Measurements from ENCODE around the gene FAIM2.

The FAIM2 gene

DNA sequence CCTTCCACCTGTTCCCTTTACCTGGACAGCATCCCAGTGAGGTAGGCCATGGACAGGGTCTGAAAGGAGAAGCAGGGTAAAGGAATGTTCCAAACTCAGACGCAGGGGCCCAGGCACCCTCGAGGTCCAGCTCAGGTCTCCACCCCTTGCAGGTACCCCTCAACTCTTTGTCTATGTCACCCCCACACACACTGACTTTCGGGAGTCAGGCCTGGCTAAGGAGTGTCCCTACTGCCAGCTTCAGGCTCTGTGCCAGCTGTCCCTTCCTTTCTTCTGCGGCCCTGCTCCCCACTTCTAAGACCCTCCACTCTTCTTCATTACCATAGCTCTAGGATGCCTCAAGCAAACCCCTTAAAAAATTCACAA is 13.6 kb downstream of the FAIM2 start:
- 93% methylated on average over 4 of the region's 4 CpGs for WGBS (ENCODE audit: insufficient coverage)

DNA sequence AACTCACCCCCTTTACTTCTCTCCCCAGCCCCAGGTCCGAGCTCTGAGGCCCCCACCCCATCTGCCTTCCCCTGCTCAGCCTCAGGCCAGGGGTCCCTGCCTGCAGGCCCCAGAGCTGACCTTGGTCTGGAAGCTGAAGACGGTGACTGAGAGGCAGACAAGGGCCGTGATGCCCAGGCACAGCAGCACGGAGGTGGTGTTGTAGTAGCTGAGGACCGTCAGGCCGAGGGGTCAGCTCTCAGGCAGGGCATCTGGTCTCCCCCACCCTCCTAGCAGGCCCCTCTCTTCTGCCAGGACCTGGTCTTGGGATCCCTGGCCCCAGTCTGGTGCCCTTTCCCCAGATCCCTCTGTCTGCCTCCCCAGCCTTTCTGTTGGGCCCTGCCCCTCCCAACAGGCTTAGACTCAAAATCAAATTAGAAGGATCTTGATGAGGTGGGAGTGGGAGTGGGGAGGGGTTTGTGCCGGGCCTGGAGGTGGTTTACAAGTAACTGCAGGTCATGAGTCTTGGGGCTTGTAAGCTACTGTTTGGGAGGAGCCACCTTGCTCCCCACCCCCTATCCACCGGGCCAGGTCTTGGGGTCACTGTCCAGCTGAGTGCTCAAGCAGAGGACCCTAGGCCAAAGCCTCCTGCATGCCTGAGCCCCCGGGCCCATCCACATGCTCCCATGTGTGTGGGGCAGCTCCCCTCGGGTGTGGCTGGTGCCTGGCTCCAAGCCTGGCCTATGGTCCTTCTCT is 14.2 kb downstream of the FAIM2 start:
- peaks cover 0 to 3% (median 1%) of the 10 kb centered on the region in 4 experiments for H3K4me1 ChIP-seq (ENCODE audit: control extremely low read depth in 1 of 4, control insufficient read depth in 4 of 4, insufficient read depth in 4 of 4, low read length in 3 of 4)
- no peak overlapping the region for H3K4me3 ChIP-seq (ENCODE audit: control insufficient read depth in 1 of 7, extremely low read depth in 1 of 7, insufficient read depth in 4 of 7, low read depth in 2 of 7, low read length in 6 of 7)
- POLR2A ChIA-PET: no interaction called here
- H3K27ac ChIP-seq (ENCODE audit: insufficient read depth in 1 of 2, low read depth in 1 of 2, low read length in 2 of 2, poor library complexity in 1 of 2, severe bottlenecking in 2 of 2): no peak overlapping the region
- H3K27me3 ChIP-seq (replicated peaks in 2 of 5; ENCODE audit: control insufficient read depth in 4 of 5, insufficient read depth in 5 of 5, low read length in 4 of 5): peaks cover 0 to 24% (median 7%) of the 10 kb centered on the region in 5 experiments
- WGBS (ENCODE audit: insufficient coverage): 100% methylated on average over 6 of the region's 10 CpGs
- DNase-seq: no peak
- CTCF ChIA-PET: interaction anchor here (1.2 to 1.5 kb wide), 2 partner anchors 12 to 56 kb away, joined by 3 to 4 read pairs; no protein-coding TSS in a partner anchor
- H3K36me3 ChIP-seq (ENCODE audit: control insufficient read depth in 4 of 4, insufficient read depth in 4 of 4, low read length in 3 of 4): no peaks in the 10 kb centered on the region
- no peaks in the 10 kb centered on the region for H3K9me3 ChIP-seq (ENCODE audit: control extremely low read depth in 1 of 5, control insufficient read depth in 4 of 5, insufficient read depth in 2 of 5, low read depth in 1 of 5, low read length in 4 of 5)

More for the DNA sequence above, 13.6 kb downstream of the FAIM2 start:
- Histone ChIP-seq H3K27me3 (replicated peaks in 2 of 5; ENCODE audit: control insufficient read depth in 4 of 5, insufficient read depth in 5 of 5, low read length in 4 of 5) (peaks cover 0 to 21% (median 4%) of the 10 kb centered on the region in 5 experiments), H3K36me3 (ENCODE audit: control insufficient read depth in 4 of 4, insufficient read depth in 4 of 4, low read length in 3 of 4) (no peaks in the 10 kb centered on the region), H3K27ac (ENCODE audit: insufficient read depth in 1 of 2, low read depth in 1 of 2, low read length in 2 of 2, poor library complexity in 1 of 2, severe bottlenecking in 2 of 2) (no peak overlapping the region), H3K4me1 (ENCODE audit: control extremely low read depth in 1 of 4, control insufficient read depth in 4 of 4, insufficient read depth in 4 of 4, low read length in 3 of 4) (peaks cover 0 to 6% (median 2%) of the 10 kb centered on the region in 4 experiments), H3K9me3 (ENCODE audit: control extremely low read depth in 1 of 5, control insufficient read depth in 4 of 5, insufficient read depth in 2 of 5, low read depth in 1 of 5, low read length in 4 of 5) (no peaks in the 10 kb centered on the region), H3K4me3 (ENCODE audit: control insufficient read depth in 1 of 7, extremely low read depth in 1 of 7, insufficient read depth in 4 of 7, low read depth in 2 of 7, low read length in 6 of 7) (no peak overlapping the region)
- POLR2A ChIA-PET: no interaction called here
- CTCF ChIA-PET: interaction anchor here (0.8 to 1.5 kb wide), 3 partner anchors 11 to 112 kb away, joined by 3 to 4 read pairs (median 3); no protein-coding TSS in a partner anchor
- no peak for DNase-seq

DNA sequence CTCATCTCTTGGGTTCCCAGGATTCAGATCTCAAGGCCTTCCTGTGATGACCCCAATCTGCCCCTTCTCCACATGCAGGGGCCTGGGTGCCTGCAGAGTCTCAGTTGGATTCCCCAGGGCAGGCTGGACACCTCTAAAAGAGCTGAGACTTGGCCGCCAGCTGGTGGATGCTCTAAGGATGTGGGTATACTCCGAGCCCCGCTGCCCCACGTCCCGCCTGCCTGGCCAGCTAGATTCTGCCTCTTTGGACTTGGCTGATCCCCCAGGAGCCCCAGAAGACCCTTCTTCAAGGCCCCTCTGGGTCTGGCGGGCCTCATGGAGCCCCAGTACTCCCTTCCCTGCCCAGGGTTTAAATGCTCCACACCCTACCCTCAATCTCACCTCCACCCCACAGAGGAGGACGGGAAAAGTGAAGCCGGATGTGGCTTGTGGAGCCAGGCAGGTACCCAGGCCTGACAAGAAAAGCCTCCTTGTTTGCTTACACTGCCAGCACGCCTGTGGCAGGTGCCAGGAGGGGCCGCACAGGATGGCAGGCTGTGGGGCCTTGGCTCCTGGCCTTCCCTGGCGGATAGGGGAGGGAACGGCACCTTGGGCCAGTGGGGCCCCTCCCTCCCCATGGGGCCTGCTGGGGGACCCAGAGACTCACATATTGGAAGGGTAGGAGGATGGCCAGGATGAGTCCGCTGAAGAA is 15.1 kb downstream of the FAIM2 start:
- DNase-seq: no peak
- no peaks in the 10 kb centered on the region for H3K9me3 ChIP-seq (ENCODE audit: control extremely low read depth in 1 of 5, control insufficient read depth in 4 of 5, insufficient read depth in 2 of 5, low read depth in 1 of 5, low read length in 4 of 5)
- ChIA-PET POLR2A (no interaction called here), CTCF (interaction anchor here (1.0 kb wide), 1 partner anchor 19 kb away, joined by 3 read pairs; no protein-coding TSS in a partner anchor)
- H3K4me1 ChIP-seq (ENCODE audit: control extremely low read depth in 1 of 4, control insufficient read depth in 4 of 4, insufficient read depth in 4 of 4, low read length in 3 of 4): no peaks in the 10 kb centered on the region
- H3K36me3 ChIP-seq (ENCODE audit: control insufficient read depth in 4 of 4, insufficient read depth in 4 of 4, low read length in 3 of 4): no peaks in the 10 kb centered on the region
- H3K27me3 ChIP-seq (replicated peaks in 2 of 5; ENCODE audit: control insufficient read depth in 4 of 5, insufficient read depth in 5 of 5, low read length in 4 of 5): peaks cover 0 to 26% (median 11%) of the 10 kb centered on the region in 5 experiments
- no peak overlapping the region for H3K4me3 ChIP-seq (ENCODE audit: control insufficient read depth in 1 of 7, extremely low read depth in 1 of 7, insufficient read depth in 4 of 7, low read depth in 2 of 7, low read length in 6 of 7)
- WGBS (ENCODE audit: insufficient coverage): 97% methylated on average over 11 of the region's 13 CpGs
- no peak overlapping the region for H3K27ac ChIP-seq (ENCODE audit: insufficient read depth in 1 of 2, low read depth in 1 of 2, low read length in 2 of 2, poor library complexity in 1 of 2, severe bottlenecking in 2 of 2)

DNA sequence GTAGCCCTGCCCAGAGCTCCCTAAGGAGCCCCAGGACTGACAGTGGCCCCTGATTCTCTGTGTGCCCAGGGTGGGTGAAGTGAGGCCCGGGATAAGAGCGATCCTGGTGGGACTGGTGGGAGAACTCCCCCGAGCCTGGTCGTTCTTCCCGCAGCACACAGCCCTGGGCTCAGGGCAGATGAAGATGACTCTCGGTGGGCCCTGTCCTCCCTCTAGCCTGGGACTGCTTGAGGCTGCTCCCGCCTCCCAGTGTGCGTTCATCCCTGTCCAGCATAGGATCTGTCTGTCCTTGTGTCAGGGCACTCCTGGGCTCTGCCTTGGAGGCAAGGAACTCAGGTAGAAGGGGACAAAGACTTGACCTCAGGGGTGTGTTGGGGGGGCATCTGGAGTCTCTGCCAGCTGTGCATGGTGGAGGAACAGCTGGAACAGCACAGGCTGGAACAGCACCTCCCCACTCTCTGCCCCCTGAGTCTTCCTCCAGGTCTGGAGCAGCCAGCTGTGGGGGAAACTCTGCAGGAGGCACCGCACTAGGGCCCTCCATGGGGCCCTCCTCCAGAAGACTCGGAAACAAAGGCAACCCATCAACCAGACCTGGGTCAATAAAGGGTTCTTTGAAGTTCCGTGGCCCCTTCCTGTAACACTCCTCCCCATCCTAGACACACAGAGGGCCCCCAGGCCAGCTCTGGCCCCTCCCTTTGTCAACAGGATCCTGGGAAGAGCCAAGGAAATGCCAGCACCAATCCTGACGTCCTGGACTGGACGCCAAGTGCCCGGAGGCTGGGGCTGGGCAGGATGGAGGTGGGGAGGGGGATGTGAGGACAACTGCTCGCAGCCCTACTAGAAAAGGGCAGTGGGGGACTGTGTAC is 15.9 kb downstream of the FAIM2 start:
- no peak overlapping the region for H3K27ac ChIP-seq (ENCODE audit: insufficient read depth in 1 of 2, low read depth in 1 of 2, low read length in 2 of 2, poor library complexity in 1 of 2, severe bottlenecking in 2 of 2)
- DNase-seq: no peak
- POLR2A ChIA-PET: no interaction called here
- CTCF ChIA-PET: interaction anchor here (1.0 kb wide), 1 partner anchor 19 kb away, joined by 3 read pairs; no protein-coding TSS in a partner anchor
- no peaks in the 10 kb centered on the region for H3K4me1 ChIP-seq (ENCODE audit: control extremely low read depth in 1 of 4, control insufficient read depth in 4 of 4, insufficient read depth in 4 of 4, low read length in 3 of 4)
- peaks cover 0 to 27% (median 13%) of the 10 kb centered on the region in 5 experiments for H3K27me3 ChIP-seq (replicated peaks in 2 of 5; ENCODE audit: control insufficient read depth in 4 of 5, insufficient read depth in 5 of 5, low read length in 4 of 5)
- H3K9me3 ChIP-seq (ENCODE audit: control extremely low read depth in 1 of 5, control insufficient read depth in 4 of 5, insufficient read depth in 2 of 5, low read depth in 1 of 5, low read length in 4 of 5): no peaks in the 10 kb centered on the region
- 89% methylated on average over 6 of the region's 15 CpGs for WGBS (ENCODE audit: insufficient coverage)
- no peaks in the 10 kb centered on the region for H3K36me3 ChIP-seq (ENCODE audit: control insufficient read depth in 4 of 4, insufficient read depth in 4 of 4, low read length in 3 of 4)
- no peak overlapping the region for H3K4me3 ChIP-seq (ENCODE audit: control insufficient read depth in 1 of 7, extremely low read depth in 1 of 7, insufficient read depth in 4 of 7, low read depth in 2 of 7, low read length in 6 of 7)

DNA sequence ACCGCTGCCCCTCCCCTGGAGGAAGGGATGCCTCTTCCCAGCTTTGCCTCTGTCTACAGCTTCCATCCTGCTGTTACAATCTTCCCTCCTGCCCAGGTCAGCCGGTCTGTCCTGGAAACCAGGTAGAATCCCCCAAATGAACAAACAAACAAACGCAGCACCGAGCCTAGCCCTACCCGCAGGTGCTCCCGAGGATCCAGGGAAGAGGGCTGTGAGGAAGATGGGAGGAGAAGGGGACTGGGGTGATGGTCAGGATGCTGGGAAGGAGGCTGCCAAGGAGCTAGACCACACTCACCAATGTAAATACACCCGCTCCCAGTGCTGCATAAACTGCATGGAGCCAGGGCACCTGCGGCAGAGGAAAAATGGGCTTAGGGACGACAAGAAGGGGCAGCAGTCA is 16.6 kb downstream of the FAIM2 start:
- Histone ChIP-seq H3K27me3 (replicated peaks in 2 of 5; ENCODE audit: control insufficient read depth in 4 of 5, insufficient read depth in 5 of 5, low read length in 4 of 5) (peaks cover 0 to 29% (median 14%) of the 10 kb centered on the region in 5 experiments), H3K36me3 (ENCODE audit: control insufficient read depth in 4 of 4, insufficient read depth in 4 of 4, low read length in 3 of 4) (no peaks in the 10 kb centered on the region), H3K4me1 (ENCODE audit: control extremely low read depth in 1 of 4, control insufficient read depth in 4 of 4, insufficient read depth in 4 of 4, low read length in 3 of 4) (no peaks in the 10 kb centered on the region), H3K27ac (ENCODE audit: insufficient read depth in 1 of 2, low read depth in 1 of 2, low read length in 2 of 2, poor library complexity in 1 of 2, severe bottlenecking in 2 of 2) (no peak overlapping the region), H3K9me3 (ENCODE audit: control extremely low read depth in 1 of 5, control insufficient read depth in 4 of 5, insufficient read depth in 2 of 5, low read depth in 1 of 5, low read length in 4 of 5) (no peaks in the 10 kb centered on the region), H3K4me3 (ENCODE audit: control insufficient read depth in 1 of 7, extremely low read depth in 1 of 7, insufficient read depth in 4 of 7, low read depth in 2 of 7, low read length in 6 of 7) (no peak overlapping the region)
- WGBS (ENCODE audit: insufficient coverage): 100% methylated on average over 4 of the region's 9 CpGs
- CTCF ChIA-PET: no interaction called here
- POLR2A ChIA-PET: no interaction called here
- DNase-seq: no peak

DNA sequence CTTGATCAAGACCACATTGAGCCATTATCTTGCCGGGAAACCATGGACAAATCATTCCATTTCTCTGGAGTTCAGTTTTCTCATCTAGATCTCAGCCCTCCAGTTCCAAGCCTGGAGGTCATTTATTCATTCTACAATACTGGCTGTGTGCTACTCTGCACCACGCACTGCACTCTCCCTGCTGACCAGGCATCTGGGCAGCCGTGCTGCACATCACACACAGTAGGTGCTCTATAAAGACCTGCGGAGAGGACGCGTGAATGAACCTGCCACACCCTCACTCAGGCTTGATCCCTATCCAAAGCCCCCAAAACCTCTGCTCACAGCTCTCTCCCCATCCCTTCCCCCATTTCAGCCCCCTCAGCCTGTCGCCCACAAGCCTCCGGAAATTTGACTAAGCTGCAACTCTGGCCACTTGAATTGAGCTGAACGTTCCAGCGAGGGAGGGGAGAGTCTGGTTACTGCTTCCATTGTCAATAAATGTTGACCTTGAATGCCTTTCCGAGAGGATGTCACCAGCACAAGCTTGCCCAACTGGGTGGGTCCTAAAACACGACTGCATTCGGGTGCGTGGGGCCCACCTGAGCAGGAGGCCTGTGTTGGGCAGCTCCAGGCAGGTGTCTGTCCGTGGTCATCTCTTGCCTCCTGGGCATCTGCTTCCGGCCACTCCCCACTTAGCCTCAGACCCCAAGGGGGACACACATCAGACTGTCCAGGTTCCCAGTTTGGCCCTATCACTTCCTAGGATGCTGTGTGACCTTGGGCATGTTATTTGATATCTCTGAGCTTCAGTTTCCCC is 17.8 kb downstream of the FAIM2 start:
- Histone ChIP-seq H3K4me3 (ENCODE audit: control insufficient read depth in 1 of 7, extremely low read depth in 1 of 7, insufficient read depth in 4 of 7, low read depth in 2 of 7, low read length in 6 of 7) (no peak overlapping the region), H3K9me3 (ENCODE audit: control extremely low read depth in 1 of 5, control insufficient read depth in 4 of 5, insufficient read depth in 2 of 5, low read depth in 1 of 5, low read length in 4 of 5) (no peaks in the 10 kb centered on the region), H3K27me3 (replicated peaks in 2 of 5; ENCODE audit: control insufficient read depth in 4 of 5, insufficient read depth in 5 of 5, low read length in 4 of 5) (peaks cover 0 to 29% (median 14%) of the 10 kb centered on the region in 5 experiments), H3K4me1 (ENCODE audit: control extremely low read depth in 1 of 4, control insufficient read depth in 4 of 4, insufficient read depth in 4 of 4, low read length in 3 of 4) (no peaks in the 10 kb centered on the region), H3K36me3 (ENCODE audit: control insufficient read depth in 4 of 4, insufficient read depth in 4 of 4, low read length in 3 of 4) (no peaks in the 10 kb centered on the region), H3K27ac (ENCODE audit: insufficient read depth in 1 of 2, low read depth in 1 of 2, low read length in 2 of 2, poor library complexity in 1 of 2, severe bottlenecking in 2 of 2) (no peak overlapping the region)
- WGBS (ENCODE audit: insufficient coverage): 77% methylated on average over 14 of the region's 16 CpGs
- CTCF ChIA-PET: interaction anchor here (1.0 to 1.3 kb wide), 3 partner anchors 12 to 60 kb away, joined by 3 to 4 read pairs (median 3); no protein-coding TSS in a partner anchor
- DNase-seq: no peak
- POLR2A ChIA-PET: no interaction called here

Data from common myeloid progenitor, CD34-positive (primary cell).